Esophagus muscularis mucosa (tissue), 4 donors: Measurements from ENCODE around the gene USF1. TPM values are rescaled to one million over a fixed set of nuclear protein-coding genes. Genes with fewer than 3 reads are reported as not detected.
A peak's percentile ranks its signal among the peaks of the same experiment; 100 is the strongest.
"Not testable (repeated sequence)": the region's sequence is repeated elsewhere in the genome, so short reads cannot be mapped to it uniquely, and the experiment has no call there.

Experiments
- DNase-seq: peaks from one replicate; pipeline ENCODE4 v3.0.0-alpha.2; 2017; ENCODE audit errors: extremely low spot score
- H3K27ac ChIP-seq, 4 donors: fragments of 200-600 bp; sonication (generic); replicated peaks in 1 of 4; 1 replicate in 3 of 4; 2 replicates in 1 of 4; pipeline ENCODE4 v1.5.1; 2016 to 2019; ENCODE audit warnings: mild to moderate bottlenecking in 1 of 4
- H3K27me3 ChIP-seq, 4 donors: fragments of 200-600 bp; sonication (generic); one replicate each; pipeline versions ENCODE4 v1.5.1 to v1.6.0; 2016 to 2019
- H3K36me3 ChIP-seq, 4 donors: fragments of 200-600 bp; sonication (generic); one replicate each; pipeline ENCODE4 v1.5.1; 2016 to 2019
- H3K4me1 ChIP-seq, 4 donors: fragments of 200-600 bp; sonication (generic); one replicate each; pipeline ENCODE4 v1.5.1; 2016 to 2019
- H3K4me3 ChIP-seq, 4 donors: fragments of 200-600 bp; sonication (generic); 1 replicate in 2 of 4; 2 replicates in 2 of 4; pipeline ENCODE4 v1.5.1; 2016 to 2019; ENCODE audit warnings: mild to moderate bottlenecking in 4 of 4, moderate library complexity in 1 of 4
- H3K9me3 ChIP-seq, 4 donors: fragments of 200-600 bp; sonication (generic); 1 replicate in 3 of 4; 2 replicates in 1 of 4; pipeline ENCODE4 v1.5.1; 2016 to 2019
- CTCF ChIP-seq, 3 experiments: fragments of 200-600 bp in 2 of 3; fragments of 450-650 bp in 1 of 3; sonication (generic) in 2 of 3; IDR thresholded peaks; one replicate each; pipeline ENCODE4 v1.5.1; 2017 to 2019; ENCODE audit warnings: antibody characterized with exemption in 3 of 3, mild to moderate bottlenecking in 2 of 3, moderate library complexity in 1 of 3
- EP300 ChIP-seq: sonication (generic); formaldehyde crosslinking; IDR thresholded peaks from one replicate; pipeline ENCODE4 v1.6.1; 2017; ENCODE audit warnings: antibody characterized with exemption
- POLR2A ChIP-seq: fragments of 450-650 bp; IDR thresholded peaks from one replicate; pipeline ENCODE4 v1.6.1; 2017; ENCODE audit warnings: antibody characterized with exemption, moderate library complexity, mild to moderate bottlenecking, low read depth
- POLR2AphosphoS5 ChIP-seq, 2 donors: sonication (generic); formaldehyde crosslinking; IDR thresholded peaks; one replicate each; pipeline ENCODE4 v1.6.1; 2017; ENCODE audit warnings: antibody characterized with exemption in 2 of 2
- WGBS: methylation state at CpG from one replicate; pipeline ENCODE4 v1.1.5; 2018; 5-methylcytosine and 5-hydroxymethylcytosine counted together
- intact Hi-C: fragments of 100-400 bp; cut with DNase I; formaldehyde crosslinking; loops from one replicate; pipeline ENCODE4 v1.15.1; 2023
- total RNA-seq, 4 donors: library from RNA; depleted of rRNA; stranded (reverse); fragments of >200 nt; gene quantifications; one replicate each; pipeline versions ENCODE4 v1.1.0 to v1.2.1, GENCODE V29; 2016

Gene USF1
- total RNA-seq, 4 donors from 2014 or later: 36.5 to 54.2 (median 48.7) TPM

- intact Hi-C loops: no loop called here
- WGBS: 80% methylated on average over 10 of the region's 21 CpGs
- Histone ChIP-seq H3K4me1 (peaks cover 0 to 29% (median 17%) of the 10 kb centered on the region in 4 donors), H3K27ac (no peak overlapping the region), H3K27me3 (no peaks in the 10 kb centered on the region), H3K36me3 (peaks cover 33 to 48% (median 37%) of the 10 kb centered on the region in 4 donors), H3K4me3 (peak overlapping the region; percentile 56 to 76 (median 62)), H3K9me3 (no peaks in the 10 kb centered on the region)
- TF ChIP-seq CTCF (IDR thresholded peaks at IDR 0.05) (no peak), EP300 (no peak), POLR2AphosphoS5 (IDR thresholded peaks at IDR 0.05) (no peak), POLR2A (no peak)
- DNase-seq: no peak
Measured at GRCh38 chr1:161037661-161038522, 7.9 kb downstream of the USF1 start.

GRCh38 chr1:161033751-161034150 lies 12.0 kb downstream of the USF1 start:
- intact Hi-C loops: no loop called here
- WGBS: 97% methylated on average over 3 of the region's 3 CpGs
- Histone ChIP-seq H3K36me3 (peaks cover 0 to 8% (median 0%) of the 10 kb centered on the region in 4 donors), H3K4me3 (no peak overlapping the region), H3K27me3 (no peaks in the 10 kb centered on the region), H3K27ac (no peak overlapping the region), H3K4me1 (peaks cover 3 to 16% (median 10%) of the 10 kb centered on the region in 4 donors), H3K9me3 (no peaks in the 10 kb centered on the region)
- no peak for DNase-seq
- TF ChIP-seq CTCF (IDR thresholded peaks at IDR 0.05) (no peak), POLR2A (no peak), EP300 (no peak), POLR2AphosphoS5 (IDR thresholded peaks at IDR 0.05) (no peak)

GRCh38 chr1:161032409-161032808 lies 13.4 kb downstream of the USF1 start:
- intact Hi-C loops: no loop called here

GRCh38 chr1:161031874-161032273 lies 13.9 kb downstream of the USF1 start:
- H3K36me3 ChIP-seq: no peaks in the 10 kb centered on the region
- H3K4me1 ChIP-seq: peaks cover 0 to 3% (median 0%) of the 10 kb centered on the region in 4 donors
- H3K27ac ChIP-seq: no peak overlapping the region
- no peak for DNase-seq
- intact Hi-C loops: no loop called here
- WGBS: 76% methylated on average over 2 of the region's 2 CpGs
- TF ChIP-seq CTCF (IDR thresholded peaks at IDR 0.05) (no peak), POLR2A (no peak), EP300 (no peak), POLR2AphosphoS5 (IDR thresholded peaks at IDR 0.05) (no peak)
- no peaks in the 10 kb centered on the region for H3K9me3 ChIP-seq
- no peak overlapping the region for H3K4me3 ChIP-seq
- H3K27me3 ChIP-seq: no peaks in the 10 kb centered on the region

More at GRCh38 chr1:161032409-161032808, 13.4 kb downstream of the USF1 start:
- no peak overlapping the region for H3K4me3 ChIP-seq
- peaks cover 0 to 3% (median 1%) of the 10 kb centered on the region in 4 donors for H3K4me1 ChIP-seq
- H3K27me3 ChIP-seq: no peaks in the 10 kb centered on the region
- H3K27ac ChIP-seq: no peak overlapping the region
- H3K36me3 ChIP-seq: no peaks in the 10 kb centered on the region
- TF ChIP-seq CTCF (IDR thresholded peaks at IDR 0.05) (no peak), EP300 (no peak), POLR2AphosphoS5 (IDR thresholded peaks at IDR 0.05) (no peak), POLR2A (no peak)
- H3K9me3 ChIP-seq: no peaks in the 10 kb centered on the region
- 73% methylated on average over 1 of the region's 1 CpG for WGBS
- no peak for DNase-seq

- DNase-seq, H3K27me3 ChIP-seq, H3K4me3 ChIP-seq, H3K36me3 ChIP-seq, H3K4me1 ChIP-seq, intact Hi-C loops, H3K9me3 ChIP-seq, H3K27ac ChIP-seq: not testable (repeated sequence)
- WGBS: 94% methylated on average over 8 of the region's 32 CpGs
Measured at GRCh38 chr1:161029466-161029865, 16.3 kb downstream of the USF1 start.

- H3K36me3 ChIP-seq, H3K27me3 ChIP-seq, H3K4me1 ChIP-seq, intact Hi-C loops, H3K4me3 ChIP-seq, H3K27ac ChIP-seq, H3K9me3 ChIP-seq, DNase-seq: not testable (repeated sequence)
- WGBS: 68% methylated on average over 1 of the region's 1 CpG
Measured at GRCh38 chr1:161026954-161027353, 18.8 kb downstream of the USF1 start.

DNA sequence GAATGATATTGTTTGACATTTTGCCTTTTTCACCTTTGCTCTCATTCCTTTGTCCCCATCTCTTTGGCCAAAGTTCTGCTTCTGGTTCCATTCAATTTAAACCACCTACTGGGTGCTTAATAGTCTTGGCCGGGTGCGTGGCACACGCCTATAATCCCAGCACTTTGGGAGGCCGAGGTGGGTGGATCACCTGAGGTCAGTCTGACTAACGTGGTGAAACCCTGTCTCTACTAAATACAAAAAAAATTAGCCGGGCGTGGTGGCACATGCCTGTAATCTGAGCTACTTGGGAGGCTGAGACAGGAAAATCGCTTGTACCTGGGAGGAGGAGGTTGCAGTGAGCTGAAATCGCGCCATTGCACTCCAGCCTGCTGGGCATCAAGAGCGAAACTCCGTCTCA lies 23.3 kb downstream of the USF1 start:
- H3K4me1 ChIP-seq: peaks cover 13 to 21% (median 18%) of the 10 kb centered on the region in 4 donors
- H3K4me3 ChIP-seq, intact Hi-C loops, DNase-seq, H3K9me3 ChIP-seq, H3K36me3 ChIP-seq, H3K27ac ChIP-seq: not testable (repeated sequence)
- H3K27me3 ChIP-seq: peaks cover 0 to 44% (median 11%) of the 10 kb centered on the region in 4 donors
- whole genome bisulfite sequencing: 93% methylated on average over 12 of the region's 12 CpGs
